GM13977 (cell line): Measurements from ENCODE around the gene RPL9.

Experiments
- DNase-seq: peaks from one replicate; pipeline ENCODE4 v3.0.0; 2012; ENCODE audit warnings: low spot score
- CTCF ChIP-seq: IDR thresholded peaks from 2 replicates; pipeline ENCODE4 v1.5.1; 2012; ENCODE audit warnings: mild to moderate bottlenecking, control low read depth; ENCODE audit not compliant: insufficient read depth; ENCODE audit errors: extremely low read depth, missing control alignments
- in situ Hi-C: fragments of 300-500 bp; cut with MboI; formaldehyde crosslinking; loops from one replicate; pipeline ENCODE4 v1.12.0; 2022; ENCODE audit warnings: low sequenced_read_pairs, low pct_unique_long_range_greater_than_20kb, mixed read lengths, inconsistent platforms; ENCODE audit not compliant: unreplicated experiment

RPL9 gene

GRCh38 chr4:39406763-39407583, 51.7 kb downstream of the RPL9 start, which contains the start of gene KLB:
Gene KLB, plus strand, starts transcription at chr4:39406930. Its CDS starts 20 bp downstream, at chr4:39406950.
- DNase-seq = no peak

More at GRCh38 chr4:39406763-39407583, 51.7 kb downstream of the RPL9 start, which contains the start of gene KLB:
- no peak for TF ChIP-seq CTCF
- in situ Hi-C loops = no loop called here
